ENCODE measurements around the gene COBLL1. TPM values are rescaled to one million over a fixed set of nuclear protein-coding genes. Genes with fewer than 3 reads are reported as not detected.

Gene COBLL1
- total RNA-seq, 1 donor from 2014 or later, result 4.4 TPM

DNA sequence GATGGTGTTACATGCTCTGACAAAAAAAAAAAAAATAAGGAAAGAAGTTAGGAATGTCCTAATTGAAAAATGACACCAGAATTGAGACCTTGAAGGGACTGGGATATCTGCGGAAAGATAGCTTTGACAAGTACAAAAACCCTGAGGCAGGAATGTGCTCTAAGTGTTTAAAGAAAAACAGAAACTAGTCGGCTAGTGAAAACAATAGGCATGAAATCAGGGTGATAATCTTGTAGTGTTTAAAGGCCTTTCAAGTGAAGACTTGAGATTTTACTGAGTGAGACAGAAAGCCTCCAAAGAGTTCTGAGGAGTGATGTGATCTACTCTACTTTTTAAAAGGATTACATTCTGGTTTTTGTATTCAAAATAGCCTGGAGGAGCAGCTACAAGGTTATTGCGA lies 107.4 kb downstream of the COBLL1 start:
- no peaks in the 10 kb centered on the region for H3K27me3 Mint-ChIP-seq (ENCODE audit: low read depth)
- TF ChIP-seq, protein P1, sequence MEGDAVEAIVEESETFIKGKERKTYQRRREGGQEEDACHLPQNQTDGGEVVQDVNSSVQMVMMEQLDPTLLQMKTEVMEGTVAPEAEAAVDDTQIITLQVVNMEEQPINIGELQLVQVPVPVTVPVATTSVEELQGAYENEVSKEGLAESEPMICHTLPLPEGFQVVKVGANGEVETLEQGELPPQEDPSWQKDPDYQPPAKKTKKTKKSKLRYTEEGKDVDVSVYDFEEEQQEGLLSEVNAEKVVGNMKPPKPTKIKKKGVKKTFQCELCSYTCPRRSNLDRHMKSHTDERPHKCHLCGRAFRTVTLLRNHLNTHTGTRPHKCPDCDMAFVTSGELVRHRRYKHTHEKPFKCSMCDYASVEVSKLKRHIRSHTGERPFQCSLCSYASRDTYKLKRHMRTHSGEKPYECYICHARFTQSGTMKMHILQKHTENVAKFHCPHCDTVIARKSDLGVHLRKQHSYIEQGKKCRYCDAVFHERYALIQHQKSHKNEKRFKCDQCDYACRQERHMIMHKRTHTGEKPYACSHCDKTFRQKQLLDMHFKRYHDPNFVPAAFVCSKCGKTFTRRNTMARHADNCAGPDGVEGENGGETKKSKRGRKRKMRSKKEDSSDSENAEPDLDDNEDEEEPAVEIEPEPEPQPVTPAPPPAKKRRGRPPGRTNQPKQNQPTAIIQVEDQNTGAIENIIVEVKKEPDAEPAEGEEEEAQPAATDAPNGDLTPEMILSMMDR (conservative IDR thresholded peaks at IDR 0.05), result no peak
- no peaks in the 10 kb centered on the region for H3K9me3 Mint-ChIP-seq
- H3K4me3 Mint-ChIP-seq, result no peak overlapping the region
- no peaks in the 10 kb centered on the region for H3K36me3 Mint-ChIP-seq (ENCODE audit: low read depth)
- peak overlapping the region; percentile 29 for H3K27ac Mint-ChIP-seq (ENCODE audit: unreplicated experiment)
- H3K4me1 Mint-ChIP-seq, result peaks cover 13% of the 10 kb centered on the region
- DNase-seq (ENCODE audit: low read depth, low spot score), result no peak

DNA sequence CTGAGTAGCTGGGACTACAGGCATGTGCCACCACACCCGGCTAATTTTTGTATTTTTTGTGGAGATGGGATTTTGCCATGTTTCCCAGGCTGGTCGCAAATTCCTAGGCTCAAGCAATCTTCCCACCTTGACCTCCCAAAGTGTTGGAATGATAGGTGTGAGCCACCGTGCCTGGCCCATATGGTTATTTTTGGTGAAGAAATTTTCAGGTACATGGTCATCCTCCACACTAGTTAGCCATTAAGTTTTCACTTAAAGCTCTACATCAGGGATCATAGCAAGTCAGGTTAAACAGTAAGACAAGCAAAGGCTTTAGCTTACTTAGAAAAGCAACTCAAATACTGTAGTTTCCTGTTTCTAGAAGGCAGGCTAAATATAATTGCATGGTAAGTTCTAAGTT lies 116.1 kb downstream of the COBLL1 start:
- Mint-ChIP-seq H3K27ac (ENCODE audit: unreplicated experiment) (no peak overlapping the region), H3K36me3 (ENCODE audit: low read depth) (no peaks in the 10 kb centered on the region), H3K4me3 (no peak overlapping the region), H3K9me3 (no peaks in the 10 kb centered on the region), H3K4me1 (peaks cover 14% of the 10 kb centered on the region), H3K27me3 (ENCODE audit: low read depth) (no peaks in the 10 kb centered on the region)
- TF ChIP-seq, protein P1 (conservative IDR thresholded peaks at IDR 0.05), result no peak
- no peak for DNase-seq (ENCODE audit: low read depth, low spot score)

DNA sequence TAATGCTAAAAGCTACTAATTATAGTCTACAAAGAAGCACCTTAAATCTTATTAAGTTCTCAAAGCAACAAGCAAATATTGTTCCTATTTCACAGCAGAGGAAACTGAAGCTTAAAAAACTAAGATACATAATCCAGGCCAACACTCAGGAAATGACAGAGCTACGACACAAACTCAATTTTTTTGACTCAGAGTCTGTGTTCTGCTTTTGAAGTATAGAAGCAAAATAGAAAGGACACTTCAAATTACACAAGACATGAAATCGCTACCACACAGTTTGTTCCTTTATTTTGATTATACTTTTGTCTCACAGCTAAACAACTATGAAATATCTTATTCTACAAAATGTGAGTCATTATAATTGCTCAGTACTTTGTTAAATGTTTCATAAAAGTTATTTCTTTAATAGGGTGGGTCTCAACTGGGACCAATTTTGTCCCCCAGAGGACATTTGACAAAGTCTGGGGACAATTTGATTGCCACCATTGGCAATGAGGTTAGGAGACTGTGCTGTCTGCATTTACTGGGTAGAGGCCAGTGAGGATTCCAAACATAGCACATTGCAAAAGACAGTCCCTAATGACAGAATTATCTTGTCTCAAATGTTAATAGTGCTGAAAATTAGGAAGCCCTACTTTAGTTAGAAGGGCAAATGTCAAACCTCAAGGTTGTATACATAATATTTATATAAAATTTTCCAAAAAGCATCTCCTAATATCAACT lies 118.8 kb downstream of the COBLL1 start:
- H3K27me3 Mint-ChIP-seq (ENCODE audit: low read depth), result no peaks in the 10 kb centered on the region
- H3K4me1 Mint-ChIP-seq, result peaks cover 38% of the 10 kb centered on the region
- no peaks in the 10 kb centered on the region for H3K36me3 Mint-ChIP-seq (ENCODE audit: low read depth)
- TF ChIP-seq, protein P1 (conservative IDR thresholded peaks at IDR 0.05), result no peak
- H3K4me3 Mint-ChIP-seq, result no peak overlapping the region
- no peaks in the 10 kb centered on the region for H3K9me3 Mint-ChIP-seq
- peak overlapping the region; percentile 38 for H3K27ac Mint-ChIP-seq (ENCODE audit: unreplicated experiment)
- no peak for DNase-seq (ENCODE audit: low read depth, low spot score)

DNA sequence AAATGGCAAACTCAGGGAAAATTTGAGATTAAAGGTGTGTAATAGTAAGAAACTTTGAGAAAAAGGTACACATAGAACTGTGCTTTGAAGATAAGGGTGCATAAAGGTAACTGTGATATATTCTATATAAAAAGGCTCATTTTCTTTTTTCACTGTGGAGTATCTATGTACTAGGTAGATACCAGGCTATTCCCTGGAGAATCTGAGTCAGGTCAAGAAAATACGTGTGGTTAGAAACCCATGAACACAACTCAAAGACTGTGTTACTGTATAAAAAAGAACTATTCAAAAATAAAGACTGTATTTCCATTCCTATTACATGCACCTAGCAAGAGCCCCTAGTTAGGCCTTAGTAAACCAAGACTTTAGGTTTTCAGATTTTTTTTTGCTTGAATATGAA lies 120.2 kb downstream of the COBLL1 start:
- Mint-ChIP-seq H3K27ac (ENCODE audit: unreplicated experiment) (no peak overlapping the region), H3K9me3 (no peaks in the 10 kb centered on the region)

DNA sequence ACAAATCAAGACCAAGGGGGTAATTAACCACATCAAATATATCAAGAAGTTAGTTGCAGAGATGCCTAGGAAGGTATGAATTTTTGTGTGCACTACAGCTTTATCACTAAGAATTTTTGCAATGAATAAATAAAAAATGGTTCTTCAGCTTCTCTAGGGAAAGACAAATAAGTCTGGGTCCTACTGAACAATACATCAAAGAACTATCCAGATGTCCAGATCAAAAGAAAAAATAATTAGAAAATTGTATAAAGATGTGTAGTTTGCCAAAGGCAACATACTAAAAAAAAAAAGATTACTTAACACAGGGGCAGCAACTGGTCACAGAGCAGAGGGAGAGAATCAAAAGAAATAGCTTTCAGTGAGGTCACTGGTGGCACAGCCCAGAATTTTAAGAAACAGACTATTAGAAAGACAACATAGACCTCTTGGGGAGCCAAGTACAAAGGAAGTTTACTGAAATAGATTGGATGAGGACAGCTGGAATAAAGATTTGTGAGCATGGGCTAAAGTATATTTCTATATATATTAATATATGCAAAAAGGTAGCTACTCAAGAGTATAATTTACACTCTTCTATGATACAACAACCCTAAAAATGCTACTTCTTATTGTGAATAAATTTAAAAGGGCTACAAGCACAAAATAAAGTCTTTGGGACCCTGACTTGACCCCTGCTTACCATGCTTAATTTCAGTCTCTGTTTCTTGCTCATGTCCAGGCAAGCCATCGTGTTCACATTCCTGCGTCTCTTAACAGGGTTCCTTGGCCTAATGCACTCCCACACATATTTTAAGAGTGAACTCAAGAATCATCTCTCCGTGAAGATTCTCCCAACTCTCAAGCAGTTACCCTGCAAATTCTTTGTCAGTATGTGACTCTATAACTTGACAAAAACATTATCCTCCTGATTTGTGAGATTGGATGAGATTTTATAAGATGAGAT lies 121.4 kb downstream of the COBLL1 start:
- no peak for DNase-seq (ENCODE audit: low read depth, low spot score)
- H3K9me3 Mint-ChIP-seq, result no peaks in the 10 kb centered on the region
- TF ChIP-seq, protein P1 (conservative IDR thresholded peaks at IDR 0.05), result no peak
- peaks cover 38% of the 10 kb centered on the region for H3K4me1 Mint-ChIP-seq
- H3K27me3 Mint-ChIP-seq (ENCODE audit: low read depth), result no peaks in the 10 kb centered on the region
- H3K36me3 Mint-ChIP-seq (ENCODE audit: low read depth), result no peaks in the 10 kb centered on the region
- peak overlapping the region; percentile 82 for H3K27ac Mint-ChIP-seq (ENCODE audit: unreplicated experiment)
- H3K4me3 Mint-ChIP-seq, result peak overlapping the region; percentile 8

More for the DNA sequence above, 120.2 kb downstream of the COBLL1 start:
- Mint-ChIP-seq H3K4me3 (no peak overlapping the region), H3K36me3 (ENCODE audit: low read depth) (no peaks in the 10 kb centered on the region), H3K4me1 (peaks cover 38% of the 10 kb centered on the region), H3K27me3 (ENCODE audit: low read depth) (no peaks in the 10 kb centered on the region)
- DNase-seq (ENCODE audit: low read depth, low spot score), result no peak
- TF ChIP-seq, protein P1 (conservative IDR thresholded peaks at IDR 0.05), result no peak
